GM23248 (cell line): ENCODE measurements around the gene ACOX3.

Source experiments
- EZH2 ChIP-seq: fragments of 200-600 bp; sonication (generic); IDR thresholded peaks from 2 replicates; pipeline ENCODE4 v1.6.1; 2018; ENCODE audit warnings: antibody characterized with exemption, mild to moderate bottlenecking; ENCODE audit not compliant: insufficient read depth, poor library complexity, severe bottlenecking
- EZH2phosphoT487 ChIP-seq: fragments of 200-600 bp; sonication (generic); IDR thresholded peaks from 2 replicates; pipeline ENCODE4 v1.6.1; 2018; ENCODE audit warnings: antibody characterized with exemption, moderate library complexity, mild to moderate bottlenecking, low read depth; ENCODE audit not compliant: insufficient read depth

GRCh38 chr4:8371596-8371995 lies 68.9 kb downstream of the ACOX3 start:
- TF ChIP-seq EZH2 (no peak), EZH2phosphoT487 (no peak)
